GM19099 (cell line): ENCODE results near the gene PRELID2.

Source experiments
- POLR2A ChIP-seq: IDR thresholded peaks from 3 replicates; pipeline ENCODE4 v1.6.1; 2011; ENCODE audit warnings: low read depth; ENCODE audit not compliant: insufficient read length; ENCODE audit errors: extremely low read depth

The PRELID2 gene

DNA sequence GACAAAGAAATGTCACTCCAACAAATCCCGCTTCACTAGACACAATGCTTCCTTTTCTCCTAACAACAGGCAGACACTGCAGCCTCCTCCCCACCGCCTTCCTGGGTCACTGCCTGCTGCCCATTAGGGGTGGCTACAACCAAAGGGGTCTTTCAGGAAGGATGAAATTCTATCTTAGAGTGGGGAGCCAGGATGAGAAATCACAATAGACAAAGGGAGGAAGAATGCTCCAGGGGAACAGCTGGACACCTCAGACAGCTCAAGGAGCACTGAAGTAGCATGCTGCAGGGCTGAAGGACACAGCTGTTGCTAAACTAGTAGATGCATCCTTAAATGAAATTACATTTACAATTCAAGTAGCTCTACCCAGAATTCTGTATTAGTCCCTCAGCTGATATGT, 54.2 kb downstream of the PRELID2 start:
- no peak for TF ChIP-seq POLR2A

DNA sequence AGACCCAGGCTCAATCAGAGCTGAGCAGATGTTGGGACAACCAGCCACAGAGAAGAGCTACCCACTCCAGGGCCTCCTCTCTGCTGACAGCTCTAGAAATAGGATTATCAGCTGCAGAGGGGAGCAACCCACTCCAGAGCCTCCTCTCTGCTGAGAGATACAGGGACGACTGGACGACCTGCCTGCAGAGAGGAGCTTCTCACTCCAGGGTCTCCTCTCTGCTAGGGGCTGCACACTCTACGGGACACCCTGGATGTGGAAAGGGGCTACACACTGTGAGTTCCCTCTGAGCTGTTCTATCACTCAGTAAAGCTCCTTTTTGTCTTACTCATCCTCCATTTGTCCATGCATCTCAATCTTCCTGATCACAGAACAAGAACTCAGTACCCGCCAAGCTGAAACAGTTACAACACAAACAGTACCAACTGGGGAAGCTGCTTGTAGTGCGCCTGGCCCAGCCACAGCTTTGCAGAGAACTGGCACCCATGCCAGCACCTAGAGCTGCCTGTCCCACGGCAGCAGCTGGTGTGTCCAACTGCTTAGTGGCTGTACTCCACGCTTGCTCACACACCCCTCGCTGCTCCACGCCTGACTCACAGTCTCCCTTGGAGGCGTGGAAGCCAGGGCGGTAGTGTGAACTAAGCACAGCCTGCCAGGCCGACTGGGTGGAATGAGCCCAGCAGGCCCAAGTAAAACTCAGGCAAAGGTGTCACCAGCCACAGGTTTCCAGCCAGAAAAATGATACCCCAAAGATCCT, 56.8 kb downstream of the PRELID2 start:
- no peak for TF ChIP-seq POLR2A

DNA sequence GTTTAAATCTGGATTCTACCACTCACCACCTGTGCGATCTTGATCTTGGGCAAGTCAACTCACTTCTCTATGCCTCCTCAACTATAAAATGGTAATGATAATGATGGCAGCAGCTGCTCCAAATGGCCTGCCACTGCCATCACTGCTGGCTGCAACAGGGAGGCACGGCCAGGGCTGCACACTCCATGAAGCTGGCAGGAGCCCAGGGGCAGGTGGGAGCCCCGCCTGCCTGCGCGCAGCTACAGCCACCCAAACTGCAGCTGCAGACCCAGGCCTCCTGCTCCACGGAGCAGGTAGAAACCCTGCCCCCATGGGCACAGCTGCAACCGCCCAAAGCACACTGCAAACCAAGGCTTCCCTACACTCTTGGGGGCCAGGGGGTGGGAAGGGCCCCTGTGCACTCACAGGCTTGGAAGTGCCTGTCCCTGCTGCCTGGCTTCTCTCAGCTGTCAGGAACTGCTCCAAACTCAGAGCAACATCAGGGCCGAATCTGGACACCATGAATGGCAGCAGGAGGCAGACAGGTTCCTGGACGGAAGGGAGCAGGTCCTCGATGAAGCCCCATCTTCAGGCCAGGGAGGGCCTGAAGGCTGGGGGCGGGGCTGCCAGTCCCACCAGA, 57.6 kb downstream of the PRELID2 start:
- TF ChIP-seq POLR2A, result no peak

DNA sequence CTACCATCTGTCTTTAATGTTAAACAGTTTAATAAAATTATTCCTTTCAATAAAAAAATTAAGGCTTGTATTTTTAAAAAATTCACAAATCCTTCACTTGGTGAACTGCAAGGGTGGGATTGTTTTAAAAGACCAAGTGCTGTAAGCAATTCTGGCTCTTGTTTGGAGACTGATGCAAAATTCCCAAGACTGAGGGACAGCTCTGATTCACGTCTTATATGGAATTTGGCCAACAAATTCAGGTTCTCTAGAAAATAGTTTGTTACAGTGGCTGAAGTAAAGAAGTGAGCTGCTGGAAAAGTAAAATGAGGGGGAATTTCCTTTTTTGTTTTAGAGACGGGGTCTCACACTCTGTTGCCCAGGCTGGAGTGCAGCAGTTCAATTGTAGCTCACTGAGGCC, 58.3 kb downstream of the PRELID2 start:
- TF ChIP-seq POLR2A, result no peak

DNA sequence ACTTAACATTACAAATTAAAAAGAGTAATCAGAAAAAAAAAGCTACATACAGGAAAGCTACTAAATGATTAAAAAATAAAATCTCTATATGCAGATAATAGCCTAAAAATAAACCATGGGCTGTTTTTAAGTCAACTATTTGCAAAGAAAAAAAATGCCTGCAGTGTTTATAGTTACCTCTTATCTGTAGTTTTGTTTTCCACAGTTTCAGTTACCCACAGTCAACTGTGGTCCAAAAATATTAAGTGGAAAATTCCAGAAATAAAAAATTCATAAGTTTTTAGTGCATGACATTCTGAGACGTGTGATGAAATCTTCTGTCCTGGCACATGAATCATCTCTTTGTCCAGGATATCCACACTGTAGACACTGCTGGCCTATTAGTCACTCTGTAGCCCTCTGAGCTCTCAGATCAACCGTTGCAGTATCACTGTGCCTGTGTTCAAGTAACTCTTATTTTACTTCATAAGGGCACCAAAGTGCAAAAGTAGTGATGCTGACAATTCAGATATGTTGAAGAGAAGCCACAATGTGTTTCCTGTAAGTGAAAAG, 59.2 kb downstream of the PRELID2 start:
- no peak for TF ChIP-seq POLR2A

DNA sequence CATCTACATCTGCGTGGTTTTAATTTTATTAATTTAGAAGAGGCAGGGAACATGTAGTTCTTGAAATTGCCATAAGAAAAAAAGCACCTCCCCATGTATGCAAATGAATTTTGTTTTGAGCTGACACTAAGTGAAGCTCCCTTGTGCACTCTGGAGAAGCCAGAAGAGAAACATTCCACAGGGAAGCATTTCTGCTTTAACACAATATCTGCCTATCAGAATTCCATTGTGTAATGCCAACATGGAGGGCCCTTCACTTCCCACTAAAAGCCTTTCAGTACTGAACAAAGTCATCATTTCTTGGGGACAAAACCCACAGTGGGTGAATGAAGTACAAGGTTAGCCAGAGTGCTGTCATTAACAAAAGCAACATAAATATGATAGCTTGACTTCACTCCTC, 59.7 kb downstream of the PRELID2 start:
- no peak for TF ChIP-seq POLR2A

DNA sequence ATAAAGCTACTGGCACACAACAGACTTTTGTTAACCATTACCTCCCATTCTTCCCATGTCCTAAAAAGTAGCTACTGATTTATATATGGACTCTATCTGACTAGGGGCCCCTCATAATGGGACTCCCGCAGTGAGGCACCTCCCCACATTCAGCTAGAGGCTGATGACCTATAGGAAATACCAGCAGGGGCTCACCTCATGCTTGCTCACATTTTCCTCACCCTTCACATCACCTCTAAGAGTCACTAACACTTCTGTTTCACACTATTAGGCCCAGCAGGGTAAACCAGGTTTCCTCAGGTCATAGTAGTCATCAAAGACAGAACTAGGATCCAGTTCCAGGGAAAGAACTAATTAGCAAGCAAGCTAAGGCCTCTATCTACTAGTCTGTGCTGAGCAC, 60.7 kb downstream of the PRELID2 start:
- TF ChIP-seq POLR2A, result no peak

DNA sequence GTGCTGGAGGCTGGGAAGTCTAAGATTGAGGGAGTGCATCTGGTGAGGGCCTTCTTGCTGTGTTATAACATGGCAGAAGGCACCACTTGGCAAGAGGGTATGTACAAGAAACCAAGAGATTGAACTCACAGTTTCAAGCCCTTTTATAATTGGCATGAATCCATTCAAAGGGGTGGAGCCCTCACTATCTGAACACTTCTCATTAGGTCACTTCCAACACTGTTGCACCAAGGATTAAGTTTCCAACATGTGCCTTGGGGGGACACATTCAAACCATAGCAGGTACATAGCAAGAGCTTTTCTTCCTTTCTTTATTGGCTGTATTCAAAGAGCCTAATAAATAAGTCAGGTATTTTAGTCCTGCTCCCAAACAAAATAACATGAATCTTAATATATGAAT, 62.7 kb downstream of the PRELID2 start:
- no peak for TF ChIP-seq POLR2A

DNA sequence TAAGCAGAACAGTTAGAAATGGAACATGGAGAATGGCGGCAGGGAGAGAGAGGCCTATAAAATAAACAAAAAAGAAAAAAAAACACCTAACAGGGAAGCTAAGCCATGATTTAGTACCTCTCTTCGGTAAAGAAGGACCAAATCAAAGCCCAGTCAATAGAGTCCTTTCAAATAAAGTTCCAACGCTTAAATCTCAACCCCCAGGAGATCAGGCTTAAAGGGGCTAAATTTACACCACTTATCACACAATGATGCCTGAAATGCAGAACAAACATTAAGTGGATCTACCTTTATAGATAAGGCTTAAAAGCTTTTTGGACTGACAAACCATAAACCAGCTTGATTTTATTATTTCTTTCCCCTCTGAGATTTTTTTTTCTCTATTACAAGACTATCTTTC, 66.3 kb downstream of the PRELID2 start:
- TF ChIP-seq POLR2A, result no peak

DNA sequence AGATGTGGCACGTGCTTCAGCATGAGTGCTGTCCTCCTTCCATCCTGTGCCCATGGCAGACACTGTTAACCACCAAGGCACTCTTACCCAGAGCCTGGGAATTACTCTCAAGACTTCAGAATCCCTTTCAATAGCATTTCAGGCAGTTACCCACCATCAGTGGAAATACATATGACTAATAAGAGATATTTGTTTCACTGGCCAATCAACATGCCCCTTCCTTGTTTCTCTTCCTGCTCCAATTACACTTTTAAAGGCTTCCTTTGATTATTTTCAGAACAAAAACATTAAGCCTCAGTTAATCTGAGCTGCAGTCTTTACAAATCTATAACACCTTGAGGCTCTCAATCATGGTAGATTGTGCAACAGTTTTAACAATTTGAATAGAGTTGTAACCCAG, 70.8 kb downstream of the PRELID2 start:
- no peak for TF ChIP-seq POLR2A

DNA sequence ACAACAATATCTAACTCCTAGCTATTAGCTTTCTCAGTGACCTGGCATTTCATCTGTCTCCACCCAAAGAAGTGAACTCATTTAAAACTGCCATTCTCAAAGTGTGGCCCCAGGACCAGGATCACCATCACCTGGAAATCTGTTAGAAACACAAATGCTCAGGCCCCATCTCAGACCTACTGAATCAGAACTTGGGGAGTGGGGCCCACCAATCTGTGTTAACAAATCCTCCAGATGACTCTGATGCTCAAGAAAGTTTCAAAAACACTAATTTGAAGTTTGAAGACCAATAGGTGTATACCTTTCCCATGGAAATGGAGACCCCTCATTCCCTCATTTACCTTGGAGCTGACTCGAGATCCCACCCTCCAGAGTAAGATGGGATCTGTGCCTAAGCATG, 72.3 kb downstream of the PRELID2 start:
- no peak for TF ChIP-seq POLR2A

DNA sequence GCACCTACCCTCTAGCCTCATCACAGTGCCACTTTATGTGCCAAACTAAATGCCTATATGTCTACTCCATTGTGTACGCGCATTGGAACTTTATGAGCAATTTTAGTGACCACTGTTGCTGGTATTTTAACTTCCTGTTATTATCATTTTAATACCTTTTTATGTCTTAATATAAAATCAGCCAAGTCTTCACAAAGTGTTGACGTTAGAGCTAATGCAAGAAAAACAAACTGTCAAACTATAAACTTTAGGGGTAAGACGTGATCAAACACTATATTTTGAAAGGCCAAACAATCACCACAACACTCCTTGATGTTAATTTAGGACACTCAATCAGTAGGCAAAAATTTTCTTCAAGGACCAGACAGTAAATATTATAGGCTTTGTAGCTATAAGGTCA, 73.9 kb downstream of the PRELID2 start:
- TF ChIP-seq POLR2A, result no peak

DNA sequence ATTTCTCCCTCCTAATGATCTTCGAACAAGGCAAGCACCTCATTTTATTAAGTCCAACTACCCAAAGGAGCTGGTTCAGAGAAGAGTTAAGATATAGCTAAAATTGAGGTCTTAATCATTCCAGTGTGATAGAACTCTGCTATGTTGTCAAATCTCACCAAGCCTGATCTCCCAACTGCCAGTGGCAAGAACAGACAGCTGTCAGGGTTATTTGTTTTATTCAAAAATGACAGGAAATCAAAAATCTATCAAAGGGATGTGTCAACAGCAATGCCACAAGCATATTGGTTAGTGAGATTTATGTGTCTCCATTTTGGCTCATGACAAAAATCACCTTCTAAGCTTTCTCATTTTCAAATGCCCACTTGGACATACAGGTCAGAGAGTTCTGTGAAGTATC, 74.5 kb downstream of the PRELID2 start:
- no peak for TF ChIP-seq POLR2A

DNA sequence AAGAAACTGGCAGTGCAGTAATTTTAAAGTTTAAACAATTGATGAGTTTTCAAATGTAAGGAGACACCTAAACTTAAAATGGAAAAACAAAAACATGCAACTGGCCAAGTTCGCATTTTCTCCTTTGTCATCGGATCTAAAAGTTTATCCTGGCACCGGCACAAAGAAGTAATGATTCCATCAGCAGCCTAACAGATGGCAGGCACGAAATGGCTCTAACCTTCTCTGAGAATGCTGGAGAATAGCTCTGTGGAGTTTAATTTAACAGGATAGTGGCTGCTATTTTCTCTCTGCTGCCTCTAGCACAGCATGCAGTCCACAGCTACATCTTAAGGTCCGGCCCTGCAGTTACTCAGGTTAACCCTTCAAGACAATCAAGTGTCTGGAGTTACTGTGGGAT, 82.2 kb downstream of the PRELID2 start:
- TF ChIP-seq POLR2A, result no peak

DNA sequence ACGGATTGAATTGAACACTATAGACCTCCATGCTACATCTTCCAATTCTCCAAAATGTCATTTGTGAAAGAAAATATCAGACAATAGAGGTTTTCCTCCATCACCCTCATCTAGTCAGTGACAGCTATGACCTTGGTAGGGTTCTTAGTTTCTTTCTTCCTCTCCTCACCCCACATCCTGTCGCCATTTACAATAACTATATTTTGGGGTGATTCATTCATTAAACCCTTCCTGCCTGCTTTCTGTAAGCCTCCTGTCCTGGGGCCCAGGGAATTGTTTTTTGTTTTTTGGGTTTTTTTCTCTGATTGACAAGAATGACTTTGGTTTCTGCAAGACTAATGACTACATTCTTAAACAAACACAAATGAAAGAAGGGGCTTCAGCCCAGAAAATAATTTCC, 82.6 kb downstream of the PRELID2 start:
- TF ChIP-seq POLR2A, result no peak

DNA sequence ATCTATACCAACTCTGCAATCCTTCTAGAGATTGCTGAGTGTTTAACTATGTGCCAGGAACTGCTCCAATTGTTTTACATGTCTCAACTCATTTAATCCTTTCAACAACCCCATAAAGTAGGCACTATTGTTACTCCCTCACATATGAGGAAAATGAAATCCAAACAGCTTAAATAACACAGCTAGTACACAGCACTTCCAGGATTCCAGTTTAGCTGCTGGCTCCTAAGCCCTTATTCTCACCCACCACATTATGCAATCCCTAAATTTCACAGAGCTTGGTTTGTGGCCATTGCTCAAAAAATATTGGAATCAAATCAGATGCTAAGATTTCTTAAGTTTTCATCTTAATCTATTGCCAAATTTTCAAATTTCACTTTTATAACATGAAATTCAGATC, 84.9 kb downstream of the PRELID2 start:
- no peak for TF ChIP-seq POLR2A
